GM12878 (cell line): ENCODE data around the gene DISP2. TPM values are rescaled to one million over a fixed set of nuclear protein-coding genes. Genes with fewer than 3 reads are reported as not detected.

ENCODE experiments used
- BCL3 ChIP-seq: IDR thresholded peaks from 2 replicates; pipeline ENCODE4 v1.6.1; 2011; ENCODE audit warnings: borderline replicate concordance, low read depth, mild to moderate bottlenecking, moderate library complexity, low read length; ENCODE audit not compliant: insufficient read depth, poor library complexity, severe bottlenecking
- CTCF ChIP-seq, 3 experiments: IDR thresholded peaks in 2 of 3; conservative IDR thresholded peaks in 1 of 3; 2 replicates each; pipeline ENCODE4 v1.5.1; 2011; ENCODE audit warnings: low read depth in 3 of 3, low read length in 3 of 3, mild to moderate bottlenecking in 3 of 3, control low read depth in 2 of 3, moderate library complexity in 2 of 3, inconsistent platforms in 1 of 3, mixed read lengths in 1 of 3; ENCODE audit not compliant: control insufficient read depth in 2 of 3, insufficient read depth in 1 of 3; ENCODE audit errors: extremely low read depth in 1 of 3
- ELK1 ChIP-seq: IDR thresholded peaks from 2 replicates; pipeline ENCODE4 v1.6.1; 2012; ENCODE audit warnings: low read depth, low read length, improper control_type of control experiment
- GATAD2B ChIP-seq: fragments of 450-650 bp; conservative IDR thresholded peaks from 2 replicates; pipeline ENCODE4 v1.6.1; 2017; ENCODE audit warnings: low read depth, mild to moderate bottlenecking, moderate library complexity
- JUND ChIP-seq: IDR thresholded peaks from 2 replicates; pipeline ENCODE4 v1.6.1; 2012; ENCODE audit warnings: low read depth, mild to moderate bottlenecking, low read length, improper control_type of control experiment, moderate library complexity
- NFYB ChIP-seq: IDR thresholded peaks from 2 replicates; pipeline ENCODE4 v1.6.1; 2011; ENCODE audit warnings: low read depth, mild to moderate bottlenecking, low read length, improper control_type of control experiment, moderate library complexity; ENCODE audit not compliant: insufficient read depth
- PKNOX1 ChIP-seq: fragments of 450-650 bp; IDR thresholded peaks from 2 replicates; pipeline ENCODE4 v1.6.1; 2016; ENCODE audit warnings: mild to moderate bottlenecking
- REST ChIP-seq: IDR thresholded peaks from 2 replicates; pipeline ENCODE4 v1.6.1; 2012; ENCODE audit warnings: mild to moderate bottlenecking, low read depth, low read length
- SPI1 ChIP-seq: IDR thresholded peaks from 2 replicates; pipeline ENCODE4 v1.6.1; 2011; ENCODE audit warnings: low read depth, mild to moderate bottlenecking, low read length, moderate library complexity, borderline replicate concordance; ENCODE audit not compliant: insufficient read depth
- WRNIP1 ChIP-seq: IDR thresholded peaks from 2 replicates; pipeline ENCODE4 v1.6.1; 2011; ENCODE audit warnings: low read depth, low read length, improper control_type of control experiment, borderline replicate concordance
- polyA plus RNA-seq, 11 experiments: library from polyadenylated mRNA; depleted of rRNA in 4 of 11; unstranded in 6 of 11; stranded (reverse) in 5 of 11; fragments of >200 nt; fragmentation: Nextera tagmentation in 4 of 11; fragmentation: Illumina TruSeq in 1 of 11; extraction: Ambion mirVana in 4 of 11; extraction: Trizol in 1 of 11; gene quantifications; 1 replicate in 1 of 11; 2 replicates in 10 of 11; pipeline versions ENCODE4 v1.2.1 to v1.2.3, GENCODE V29; 2011 to 2016; ENCODE audit warnings: inconsistent platforms in 2 of 11, missing spikeins in 2 of 11, low read depth in 1 of 11
- total RNA-seq, 4 experiments: library from RNA; depleted of rRNA in 3 of 4; stranded (reverse); fragments of >200 nt in 3 of 4; fragmentation: Illumina TruSeq in 1 of 4; extraction: Trizol in 1 of 4; gene quantifications; 2 replicates each; pipeline versions ENCODE4 v1.2.1 to v1.2.3, GENCODE V29; 2013 to 2021

DISP2 gene
- total and polyA plus RNA-seq, 10 of the 15 experiments (the other 5 are each of a cell fraction or from before 2014, with no cell fraction given), result under 0.01 to 0.20 (median 0.12) TPM; not detected in 7

- TF ChIP-seq PKNOX1 (peak; percentile 69), ELK1 (peak; percentile 91), REST (no peak), BCL3 (no peak), SPI1 (0 out of 2 replicates have a peak, but pooled peaks have one; percentile 26), WRNIP1 (no peak), CTCF (IDR thresholded peaks at IDR 0.05 in 2 of 3, conservative IDR thresholded peaks at IDR 0.05 in 1 of 3; ENCODE audit: control insufficient read depth in 2 of 3, extremely low read depth in 1 of 3, insufficient read depth in 1 of 3, low read depth in 3 of 3, low read length in 3 of 3) (peak; percentile 39 to 40 (median 39); a peak in 5 of 6 replicates), JUND (peak; percentile 51; the same call in 1 of the 2 replicates), NFYB (no peak), GATAD2B (0 out of 2 replicates have a peak, but pooled peaks have one; percentile 19)
Measured at GRCh38 chr15:40323239-40323952, 34.6 kb upstream of the DISP2 start, which contains the start of gene INAFM2 (continued).
